SJSA1 (cell line): ENCODE results near the gene ARPC4. TPM values are rescaled to one million over a fixed set of nuclear protein-coding genes. Genes with fewer than 3 reads are reported as not detected.
A peak's percentile ranks its signal among the peaks of the same experiment; 100 is the strongest.

Experiments used
- DNase-seq, 2 experiments: peaks; one replicate each; pipeline ENCODE4 v3.0.0-alpha.2; 2015 to 2020; ENCODE audit warnings: low spot score in 2 of 2, low read depth in 1 of 2
- H3K27ac ChIP-seq: fragments of 250-450 bp; sonication (Bioruptor Pico); 2 replicates; pipeline ENCODE4 v1.5.1; 2020; ENCODE audit warnings: mild to moderate bottlenecking, moderate library complexity
- H3K27me3 ChIP-seq: fragments of 250-450 bp; sonication (Bioruptor Pico); replicated peaks from 2 replicates; pipeline ENCODE4 v1.5.1; 2020; ENCODE audit warnings: mild to moderate bottlenecking, moderate library complexity
- H3K36me3 ChIP-seq: fragments of 250-450 bp; sonication (Bioruptor Pico); 2 replicates; pipeline ENCODE4 v1.5.1; 2020; ENCODE audit warnings: mild to moderate bottlenecking
- H3K4me1 ChIP-seq: fragments of 250-450 bp; sonication (Bioruptor Pico); replicated peaks from 2 replicates; pipeline ENCODE4 v1.6.1; 2021; ENCODE audit warnings: mild to moderate bottlenecking
- H3K4me3 ChIP-seq: fragments of 250-450 bp; sonication (Bioruptor Pico); 2 replicates; pipeline ENCODE4 v1.5.1; 2020; ENCODE audit warnings: mild to moderate bottlenecking
- H3K9me3 ChIP-seq: fragments of 250-450 bp; sonication (Bioruptor Pico); replicated peaks from 2 replicates; pipeline ENCODE4 v1.5.1; 2020; ENCODE audit warnings: mild to moderate bottlenecking
- total RNA-seq: library from RNA; depleted of rRNA; stranded (reverse); fragments of >200 nt; shearing (Covaris generic); gene quantifications from 2 replicates; pipeline ENCODE4 v1.2.3, GENCODE V29; 2014

Gene ARPC4
- total RNA-seq, 1 experiment from 2014 or later = 270 TPM

DNA sequence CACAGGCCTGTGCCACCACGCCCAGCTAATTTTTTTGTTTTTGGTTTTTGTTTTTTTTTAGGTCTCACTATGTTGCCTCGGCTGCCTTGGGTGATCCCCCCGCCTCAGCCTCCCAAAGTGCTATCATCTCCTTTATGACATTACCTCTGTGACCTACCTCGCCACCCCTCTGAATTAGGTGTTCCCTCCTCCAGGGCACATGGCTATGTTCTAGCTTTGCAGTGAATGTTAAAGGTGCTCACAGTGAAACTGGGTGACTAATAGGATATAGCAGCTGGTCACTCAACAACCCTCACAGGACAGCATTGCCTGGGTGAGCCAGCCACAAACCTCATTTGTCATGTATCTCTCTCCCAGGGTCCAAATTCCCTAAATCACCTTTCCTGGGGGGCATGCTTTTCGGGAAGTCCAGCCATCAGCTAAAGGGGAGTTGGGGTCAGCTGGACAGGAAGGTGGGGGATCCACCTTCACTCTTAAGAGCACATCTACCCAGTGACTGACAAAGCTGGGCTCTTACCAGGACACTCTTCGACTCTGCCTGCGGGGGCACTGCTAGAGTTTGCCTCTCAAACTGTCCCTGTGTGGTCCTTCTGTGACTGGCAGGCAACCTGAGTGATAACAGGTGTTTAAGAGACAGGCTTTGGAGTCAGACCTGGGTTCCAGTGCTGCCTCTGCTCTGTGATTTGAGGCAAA lies 15.6 kb downstream of the ARPC4 start:
- Histone ChIP-seq H3K4me3 (no peak overlapping the region), H3K27me3 (no peaks in the 10 kb centered on the region), H3K9me3 (no peaks in the 10 kb centered on the region), H3K36me3 (peaks cover 81% of the 10 kb centered on the region), H3K27ac (no peak overlapping the region), H3K4me1 (peaks cover 15% of the 10 kb centered on the region)
- peak; percentile 23 to 55 for DNase-seq

DNA sequence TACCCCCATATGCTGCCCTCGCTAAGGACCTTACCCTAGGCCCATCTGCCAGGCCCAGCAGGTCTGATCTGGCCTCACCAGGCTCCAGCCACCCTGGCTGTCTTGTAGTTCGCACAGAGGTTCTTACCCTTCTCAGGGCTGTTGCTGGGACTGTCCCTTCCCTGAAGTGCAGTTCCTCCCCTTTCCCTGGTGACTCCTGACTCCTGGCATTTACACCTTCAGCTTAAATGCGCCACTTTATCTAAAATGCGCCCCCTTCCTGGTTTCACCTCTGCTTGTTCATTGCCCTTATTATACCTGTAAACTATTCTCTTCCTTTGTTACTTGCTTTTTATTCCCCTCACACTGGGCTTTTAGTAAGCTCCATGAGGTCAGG lies 16.3 kb downstream of the ARPC4 start:
- no peak overlapping the region for H3K4me3 ChIP-seq
- H3K9me3 ChIP-seq = no peaks in the 10 kb centered on the region
- peaks cover 76% of the 10 kb centered on the region for H3K36me3 ChIP-seq
- peak overlapping the region; percentile 78 for H3K27ac ChIP-seq
- DNase-seq = peak in 1 of 2 experiments; percentile 15
- H3K4me1 ChIP-seq = peaks cover 15% of the 10 kb centered on the region
- H3K27me3 ChIP-seq = no peaks in the 10 kb centered on the region

DNA sequence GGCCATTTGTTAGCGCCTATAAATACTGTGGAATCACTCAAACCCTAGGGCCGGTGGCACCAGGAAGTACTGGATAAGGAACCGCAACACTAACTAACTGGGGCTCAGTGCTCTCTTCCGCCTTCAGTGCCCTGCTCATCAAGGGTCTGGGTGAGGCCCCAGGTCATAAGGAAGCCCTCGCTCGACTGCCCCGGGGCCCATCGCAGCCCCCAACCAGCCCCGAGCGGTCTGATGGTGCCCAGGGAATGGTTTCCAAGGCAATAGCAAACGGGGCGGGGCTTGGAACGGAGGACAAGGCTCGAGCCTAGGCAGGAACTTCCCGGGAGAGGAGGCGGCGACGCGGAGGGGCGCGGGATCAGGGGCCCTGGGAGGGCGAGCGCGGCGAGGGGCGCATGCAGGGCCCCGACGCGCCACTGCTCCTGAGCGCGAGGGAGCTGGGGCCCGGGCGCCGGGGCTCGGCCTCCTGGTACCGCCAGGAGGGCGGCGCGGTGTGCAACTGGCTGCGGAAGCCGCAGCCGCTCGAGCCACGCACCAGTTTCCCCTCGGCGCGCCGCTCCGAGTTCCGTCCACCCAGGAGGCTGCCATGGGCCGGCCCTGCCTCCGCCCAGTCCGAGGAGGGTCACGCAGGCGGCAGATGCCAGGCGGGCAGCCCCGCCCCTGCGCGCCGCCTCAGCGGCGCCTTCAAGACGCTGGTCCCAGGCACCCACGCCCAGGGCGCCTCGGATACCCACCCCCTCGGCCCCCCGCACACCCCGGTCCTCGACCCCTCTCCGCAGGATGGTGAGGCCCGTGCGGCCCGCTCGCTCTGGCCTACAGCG lies 16.9 kb downstream of the ARPC4 start, which contains the start of gene TTLL3:
TSS of gene TTLL3 (plus strand) at position 648 of the 818 bp plus-strand sequence. CDS start 400 bp downstream, outside the sequence.
- DNase-seq = peak; percentile 49 to 67
- H3K4me3 ChIP-seq = peak within 1 kb of the TSS; percentile 47
- peaks cover 15% of the 10 kb centered on the region for H3K4me1 ChIP-seq
- peak within 1 kb of the TSS; percentile 78 for H3K27ac ChIP-seq
- no peaks in the 10 kb centered on the region for H3K9me3 ChIP-seq
- peaks cover 70% of the 10 kb centered on the region for H3K36me3 ChIP-seq
- no peaks in the 10 kb centered on the region for H3K27me3 ChIP-seq

DNA sequence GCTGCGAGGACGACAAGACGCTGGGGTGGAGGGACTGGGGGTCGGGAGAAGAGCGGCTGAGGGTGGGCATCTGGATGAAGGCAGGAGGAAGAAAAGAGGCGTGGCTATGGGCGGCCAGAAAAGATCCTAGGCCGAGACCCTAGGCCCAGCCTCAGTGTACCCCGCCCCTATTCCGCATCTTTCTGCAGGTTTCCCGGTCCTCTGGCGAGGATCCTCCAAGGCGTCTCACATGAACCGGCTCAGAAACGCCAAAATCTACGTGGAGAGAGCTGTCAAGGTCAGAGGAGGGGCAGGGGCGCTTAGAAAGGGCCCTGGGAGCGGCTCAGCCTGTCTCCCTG lies 17.5 kb downstream of the ARPC4 start:
- peaks cover 15% of the 10 kb centered on the region for H3K4me1 ChIP-seq
- DNase-seq = no peak
- no peaks in the 10 kb centered on the region for H3K9me3 ChIP-seq
- H3K36me3 ChIP-seq = peaks cover 64% of the 10 kb centered on the region
- H3K27ac ChIP-seq = peak overlapping the region; percentile 78
- peak overlapping the region; percentile 47 for H3K4me3 ChIP-seq
- no peaks in the 10 kb centered on the region for H3K27me3 ChIP-seq

DNA sequence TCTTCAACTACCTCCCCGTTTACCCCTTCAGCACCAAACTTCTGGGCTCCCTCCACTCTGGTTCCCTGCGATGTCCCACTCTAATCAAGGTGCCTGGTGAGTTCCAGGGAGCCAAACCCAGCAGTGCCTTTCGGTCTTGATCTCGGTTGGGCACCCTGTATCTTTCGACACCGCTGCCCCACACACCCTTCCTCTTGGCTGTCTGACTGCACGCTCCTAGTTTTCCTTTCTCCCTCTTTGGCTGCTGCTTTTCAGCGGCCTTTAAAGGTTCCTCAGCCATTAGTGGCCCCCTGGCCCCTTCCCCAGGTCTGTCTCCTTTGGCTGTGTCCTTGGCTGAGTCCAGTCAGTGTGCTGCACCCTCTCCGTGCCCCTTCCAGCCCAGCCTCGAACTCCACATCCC lies 18.0 kb downstream of the ARPC4 start:
- Histone ChIP-seq H3K36me3 (peaks cover 60% of the 10 kb centered on the region), H3K27me3 (no peaks in the 10 kb centered on the region), H3K4me3 (no peak overlapping the region), H3K27ac (no peak overlapping the region), H3K4me1 (peaks cover 15% of the 10 kb centered on the region), H3K9me3 (no peaks in the 10 kb centered on the region)
- no peak for DNase-seq

DNA sequence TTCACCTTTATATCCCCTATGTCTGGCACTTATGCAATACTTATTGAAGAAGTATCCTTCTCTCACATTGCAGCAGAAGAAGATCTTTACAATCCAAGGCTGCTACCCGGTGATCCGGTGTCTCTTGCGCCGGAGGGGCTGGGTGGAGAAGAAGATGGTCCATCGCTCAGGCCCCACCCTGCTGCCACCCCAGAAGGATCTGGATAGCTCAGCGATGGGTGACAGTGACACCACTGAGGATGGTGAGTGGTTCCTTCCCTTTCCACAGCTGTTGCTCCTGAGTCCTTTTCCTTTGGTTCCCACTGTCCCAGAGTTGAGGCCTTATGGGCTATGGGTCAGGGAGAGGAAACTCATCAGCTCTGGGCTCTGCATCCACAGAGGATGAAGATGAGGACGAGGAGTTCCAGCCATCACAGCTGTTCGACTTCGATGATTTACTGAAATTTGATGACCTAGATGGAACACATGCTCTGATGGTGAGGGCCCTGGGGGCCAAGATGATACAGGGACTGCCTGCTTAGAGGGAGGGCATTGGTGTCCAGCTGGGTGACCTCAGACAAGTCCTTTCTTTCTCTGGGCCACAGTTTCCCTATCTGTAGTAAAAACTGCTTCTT lies 20.1 kb downstream of the ARPC4 start:
- no peaks in the 10 kb centered on the region for H3K9me3 ChIP-seq
- H3K4me1 ChIP-seq = peaks cover 15% of the 10 kb centered on the region
- no peak for DNase-seq
- H3K27me3 ChIP-seq = no peaks in the 10 kb centered on the region
- H3K36me3 ChIP-seq = peaks cover 41% of the 10 kb centered on the region
- H3K27ac ChIP-seq = no peak overlapping the region
- no peak overlapping the region for H3K4me3 ChIP-seq

DNA sequence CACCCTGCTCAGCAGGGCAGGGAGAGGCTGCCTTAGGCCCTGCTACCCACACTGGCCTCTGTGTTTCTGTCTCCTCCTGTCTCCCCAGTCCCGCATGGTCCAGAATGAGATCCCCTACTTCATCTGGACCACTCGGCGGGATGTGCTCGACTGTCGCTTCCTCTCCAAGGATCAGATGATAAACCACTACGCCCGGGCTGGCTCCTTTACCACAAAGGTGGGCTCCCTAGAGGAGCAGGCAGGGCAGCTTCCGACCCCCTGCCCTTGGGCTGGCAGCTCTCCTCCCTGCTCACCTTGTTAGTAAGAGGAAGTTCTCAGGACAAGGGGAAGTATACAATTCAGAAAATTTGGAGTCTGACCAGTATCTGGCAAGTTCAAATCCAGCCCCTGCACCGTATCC lies 23.1 kb downstream of the ARPC4 start:
- H3K36me3 ChIP-seq = peaks cover 14% of the 10 kb centered on the region; the same call in 1 of the 2 replicates
- H3K27ac ChIP-seq = no peak overlapping the region
- H3K4me1 ChIP-seq = no peaks in the 10 kb centered on the region
- no peaks in the 10 kb centered on the region for H3K27me3 ChIP-seq
- DNase-seq = no peak
- no peaks in the 10 kb centered on the region for H3K9me3 ChIP-seq
- H3K4me3 ChIP-seq = no peak overlapping the region

DNA sequence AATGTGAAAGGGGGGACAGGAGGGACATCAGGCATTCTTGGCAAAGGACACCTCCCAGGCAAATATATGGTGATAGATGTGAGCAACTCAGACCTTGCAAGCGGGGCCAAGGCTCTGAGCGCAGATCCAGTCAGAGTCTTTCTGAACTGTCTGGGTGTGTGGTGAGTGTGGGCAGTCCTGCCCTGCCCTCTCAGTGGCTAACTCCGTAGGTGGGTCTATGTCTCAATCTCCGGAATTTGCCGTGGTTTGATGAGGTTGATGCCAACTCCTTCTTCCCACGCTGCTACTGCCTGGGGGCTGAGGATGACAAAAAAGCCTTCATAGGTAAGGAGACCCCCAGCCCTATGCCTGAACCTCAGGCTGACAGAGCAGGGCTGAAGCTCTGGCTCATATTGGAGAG lies 24.6 kb downstream of the ARPC4 start:
- DNase-seq = no peak
- Histone ChIP-seq H3K27me3 (no peaks in the 10 kb centered on the region), H3K36me3 (peaks cover 5% of the 10 kb centered on the region; the same call in 1 of the 2 replicates), H3K9me3 (no peaks in the 10 kb centered on the region), H3K4me3 (no peak overlapping the region), H3K27ac (no peak overlapping the region), H3K4me1 (no peaks in the 10 kb centered on the region)

DNA sequence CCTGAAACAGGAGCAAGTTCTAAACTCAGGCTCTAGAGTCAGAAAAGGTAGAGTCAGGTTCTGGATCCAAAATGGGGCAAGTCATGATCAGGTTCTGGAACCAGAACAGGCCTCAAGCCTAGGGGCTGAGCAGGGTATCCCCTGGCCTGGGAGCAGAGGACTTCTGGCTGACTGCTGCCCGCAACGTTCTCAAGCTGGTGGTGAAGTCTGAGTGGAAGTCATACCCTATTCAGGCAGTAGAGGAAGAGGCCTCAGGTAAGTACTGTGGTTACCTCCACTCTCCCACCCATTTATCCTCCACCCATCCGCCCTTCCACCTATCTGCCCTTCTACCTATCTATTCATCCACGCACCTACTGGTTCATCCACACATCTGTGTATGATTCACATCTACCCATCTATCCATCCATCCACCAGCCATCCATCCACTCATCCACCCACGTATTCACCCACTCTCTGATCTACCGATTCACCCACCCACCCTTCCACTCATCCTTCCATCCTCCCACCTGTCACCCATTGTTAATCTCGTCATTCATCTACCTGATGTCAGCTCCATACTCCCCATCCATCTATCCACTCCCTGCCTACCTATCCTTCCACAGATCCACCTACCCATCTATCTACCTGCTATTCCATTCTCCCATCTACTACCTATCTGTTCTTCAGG lies 25.9 kb downstream of the ARPC4 start:
- H3K27me3 ChIP-seq = no peaks in the 10 kb centered on the region
- no peak overlapping the region for H3K27ac ChIP-seq
- no peak overlapping the region for H3K4me3 ChIP-seq
- no peaks in the 10 kb centered on the region for H3K36me3 ChIP-seq
- H3K4me1 ChIP-seq = no peaks in the 10 kb centered on the region
- no peaks in the 10 kb centered on the region for H3K9me3 ChIP-seq
- DNase-seq = no peak

DNA sequence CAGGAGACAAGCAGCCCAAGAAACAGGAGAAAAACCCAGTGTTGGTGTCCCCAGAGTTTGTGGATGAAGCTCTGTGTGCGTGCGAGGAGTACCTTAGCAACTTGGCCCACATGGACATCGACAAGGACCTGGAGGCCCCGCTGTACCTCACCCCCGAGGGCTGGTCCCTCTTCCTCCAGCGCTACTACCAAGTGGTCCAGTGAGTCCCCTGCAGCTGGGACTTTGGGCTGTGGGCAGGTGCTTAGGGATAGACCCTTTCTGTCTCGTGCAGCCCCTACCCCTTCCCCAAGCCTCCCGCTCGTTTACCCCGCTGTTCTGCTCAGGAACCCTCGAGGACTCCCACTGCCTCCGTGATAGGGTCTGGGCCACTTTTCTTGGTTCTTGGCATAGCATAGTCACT lies 27.7 kb downstream of the ARPC4 start:
- H3K9me3 ChIP-seq = no peaks in the 10 kb centered on the region
- H3K27me3 ChIP-seq = no peaks in the 10 kb centered on the region
- H3K4me3 ChIP-seq = no peak overlapping the region
- no peaks in the 10 kb centered on the region for H3K4me1 ChIP-seq
- no peak for DNase-seq
- H3K27ac ChIP-seq = no peak overlapping the region
- no peaks in the 10 kb centered on the region for H3K36me3 ChIP-seq

DNA sequence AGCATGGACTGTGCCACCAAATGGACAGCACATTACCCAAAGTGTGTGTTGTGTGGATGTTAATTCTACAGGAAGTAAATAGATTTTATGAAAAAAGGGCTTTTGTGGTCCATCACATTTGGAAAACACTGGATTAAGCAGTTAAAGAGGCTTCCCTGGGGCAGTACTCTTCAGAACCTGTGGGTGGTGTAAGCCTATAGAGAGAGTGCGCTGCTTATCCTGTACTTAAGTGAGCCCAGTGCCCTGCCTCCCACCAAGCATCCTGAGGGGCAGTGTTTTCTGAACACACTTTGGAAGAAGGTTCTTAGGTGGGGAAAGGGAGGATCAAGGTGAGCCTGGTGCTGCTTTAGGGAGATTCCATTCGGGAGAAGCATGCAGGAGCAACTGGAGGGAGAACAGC lies 28.1 kb downstream of the ARPC4 start:
- no peak for DNase-seq
- H3K4me3 ChIP-seq = no peak overlapping the region
- H3K9me3 ChIP-seq = no peaks in the 10 kb centered on the region
- H3K27me3 ChIP-seq = no peaks in the 10 kb centered on the region
- H3K4me1 ChIP-seq = no peaks in the 10 kb centered on the region
- H3K36me3 ChIP-seq = no peaks in the 10 kb centered on the region
- H3K27ac ChIP-seq = no peak overlapping the region

DNA sequence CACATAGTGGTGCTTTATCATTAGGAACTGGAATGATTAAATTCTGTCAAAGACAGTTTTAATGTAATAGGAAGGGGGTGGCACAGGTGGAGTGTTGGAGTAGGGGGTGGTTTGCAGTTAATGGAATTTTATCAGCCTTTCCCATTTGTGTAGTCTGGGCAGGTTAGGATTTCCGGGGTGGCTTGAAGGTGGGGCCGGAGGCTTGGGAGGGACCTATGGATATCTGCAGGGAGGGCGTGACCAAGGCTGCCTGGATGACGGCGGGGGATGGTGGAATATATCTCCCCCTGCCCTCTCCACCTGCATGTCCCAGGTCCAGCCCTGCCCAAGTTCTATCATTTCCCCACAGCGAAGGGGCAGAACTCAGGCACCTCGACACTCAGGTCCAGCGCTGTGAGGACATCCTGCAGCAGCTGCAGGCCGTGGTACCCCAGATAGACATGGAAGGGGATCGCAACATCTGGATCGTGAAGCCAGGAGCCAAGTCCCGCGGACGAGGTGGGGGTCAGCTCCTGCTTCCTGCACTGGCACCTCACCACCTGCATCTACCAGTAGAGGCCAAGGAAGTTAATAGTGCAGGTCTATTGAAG lies 32.7 kb downstream of the ARPC4 start:
- Histone ChIP-seq H3K27me3 (no peaks in the 10 kb centered on the region), H3K27ac (no peak overlapping the region), H3K4me3 (no peak overlapping the region), H3K4me1 (no peaks in the 10 kb centered on the region), H3K9me3 (no peaks in the 10 kb centered on the region), H3K36me3 (peaks cover 5% of the 10 kb centered on the region; the same call in 1 of the 2 replicates)
- DNase-seq = no peak

DNA sequence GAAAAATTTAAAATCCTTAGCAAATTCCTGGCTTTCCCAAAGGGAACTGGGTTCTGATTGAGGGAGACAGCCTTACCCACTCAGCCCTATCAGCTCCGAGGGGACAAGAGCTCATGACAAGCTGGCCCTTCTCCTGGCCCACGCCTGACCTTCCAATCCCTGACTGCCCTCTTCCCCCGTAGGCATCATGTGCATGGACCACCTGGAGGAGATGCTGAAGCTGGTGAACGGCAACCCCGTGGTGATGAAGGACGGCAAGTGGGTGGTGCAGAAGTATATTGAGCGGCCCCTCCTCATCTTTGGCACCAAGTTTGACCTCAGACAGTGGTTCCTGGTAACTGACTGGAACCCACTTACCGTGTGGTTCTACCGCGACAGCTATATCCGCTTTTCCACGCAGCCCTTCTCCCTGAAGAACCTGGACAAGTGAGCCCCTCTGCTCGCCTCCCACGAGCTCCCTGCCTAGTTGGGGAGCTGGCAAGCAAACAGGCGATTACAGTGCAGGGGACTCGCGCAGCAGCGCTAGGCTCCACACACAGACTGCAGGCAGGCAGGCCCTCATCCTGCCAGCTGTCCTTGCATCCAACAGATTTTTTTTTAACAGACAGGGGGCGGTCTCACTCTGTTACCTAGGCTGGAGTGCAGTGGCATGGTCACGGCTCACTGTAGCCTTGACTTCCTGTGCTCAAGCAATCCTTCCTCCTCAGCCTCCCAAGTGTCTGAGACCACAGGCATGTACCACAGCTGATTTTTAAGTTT lies 34.1 kb downstream of the ARPC4 start:
- Histone ChIP-seq H3K36me3 (peaks cover 5% of the 10 kb centered on the region; the same call in 1 of the 2 replicates), H3K27ac (no peak overlapping the region), H3K27me3 (no peaks in the 10 kb centered on the region), H3K4me3 (no peak overlapping the region), H3K4me1 (no peaks in the 10 kb centered on the region), H3K9me3 (no peaks in the 10 kb centered on the region)
- DNase-seq = no peak
